Femur (tissue), 1 donor: ENCODE measurements around the gene RAET1E.
"Not testable (repeated sequence)": the region's sequence is repeated elsewhere in the genome, so short reads cannot be mapped to it uniquely, and the experiment has no call there.

Experiments
- DNase-seq: peaks from one replicate; pipeline ENCODE4 v3.0.0-alpha.2; 2017

The RAET1E gene

DNA sequence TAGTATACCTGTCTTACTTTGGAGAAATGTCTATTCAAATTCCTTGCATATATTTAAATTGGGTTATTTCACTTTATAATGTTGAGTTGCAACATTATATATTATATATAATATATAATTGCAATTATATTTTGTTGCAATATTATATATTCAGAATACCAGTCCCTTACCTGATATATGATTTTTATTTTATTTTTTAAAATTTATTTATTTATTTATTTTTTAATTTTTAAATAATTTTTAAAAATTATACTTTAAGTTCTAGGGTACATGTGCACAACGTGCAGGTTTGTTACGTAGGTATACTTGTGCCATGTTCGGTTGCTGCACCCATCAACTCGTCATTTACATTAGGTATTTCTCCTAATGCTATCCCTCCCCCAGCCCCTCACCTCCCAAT lies 29.1 kb upstream of the RAET1E start:
- not testable (repeated sequence) for DNase-seq

DNA sequence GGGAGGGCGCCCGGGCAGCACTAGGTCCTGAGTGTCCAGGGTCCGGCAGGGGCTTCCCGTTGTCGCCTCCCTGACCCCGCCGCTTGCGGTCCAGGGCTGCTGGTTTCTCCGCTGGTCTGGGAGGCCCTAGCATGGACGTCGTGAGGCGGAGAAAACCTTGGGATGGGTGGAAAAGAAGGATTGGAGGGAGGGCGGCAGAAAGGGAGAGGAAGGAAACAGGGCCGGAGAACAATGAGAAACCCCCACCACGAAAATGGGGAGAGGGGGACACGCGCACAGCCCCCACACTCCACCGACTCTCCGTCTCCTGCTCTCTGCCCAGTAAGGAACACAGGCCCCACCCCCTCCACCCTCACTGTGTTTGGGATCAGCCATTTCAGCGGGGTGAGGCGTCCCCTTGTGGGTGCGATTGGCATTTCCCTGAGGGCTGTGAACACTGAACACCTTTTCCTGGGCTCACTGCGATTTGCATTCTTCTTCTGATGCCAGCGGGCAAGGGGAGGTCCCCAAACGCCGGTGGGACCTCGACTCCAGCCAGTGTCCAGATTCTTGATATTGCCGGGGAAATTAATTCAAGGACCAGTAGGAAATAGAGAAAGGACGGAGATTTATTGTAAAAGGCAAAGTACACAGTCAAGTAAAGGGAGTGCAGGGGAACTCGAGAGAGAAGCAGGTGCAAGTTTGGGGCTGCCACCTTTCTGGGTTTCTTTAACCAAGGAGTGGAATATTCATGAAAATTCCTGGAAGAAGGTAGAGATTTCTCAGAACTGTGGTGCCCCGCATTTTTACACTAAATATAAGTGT lies 28.3 kb upstream of the RAET1E start:
- peak; percentile 89 for DNase-seq

DNA sequence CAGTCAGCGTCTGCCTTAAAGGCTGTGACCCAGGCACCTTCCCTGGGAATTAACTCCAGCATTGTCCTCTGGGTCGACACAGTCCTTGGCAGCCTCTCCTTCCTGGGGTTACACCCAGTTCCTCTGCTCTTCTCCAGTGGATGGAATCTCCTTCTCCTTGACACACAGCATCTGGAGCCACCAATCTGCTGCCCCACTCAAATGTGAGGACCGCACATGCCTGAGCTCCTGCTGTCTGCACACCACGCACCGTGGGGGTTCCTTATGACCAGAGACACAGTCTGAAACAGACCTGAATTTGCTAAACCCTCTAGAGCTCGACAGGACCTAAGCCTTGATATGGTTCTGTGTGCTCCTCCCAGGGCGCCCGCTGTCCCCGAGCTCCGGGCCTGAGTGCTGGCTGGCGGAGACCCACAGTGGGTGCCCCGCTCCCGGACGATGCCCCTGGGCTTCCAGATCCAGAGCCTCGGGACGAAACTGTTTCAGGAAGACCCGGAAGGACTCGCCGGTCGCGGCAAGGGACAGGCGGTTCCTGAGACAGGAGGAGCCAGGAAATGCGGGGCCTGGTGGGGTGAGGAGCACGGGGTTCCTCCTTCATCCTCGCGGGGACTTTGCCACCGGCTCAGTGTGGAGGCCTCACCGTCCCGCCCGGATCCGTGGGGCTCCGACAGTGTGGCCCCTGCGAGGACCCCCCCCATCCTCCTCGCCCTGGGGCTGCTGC lies 27.5 kb upstream of the RAET1E start:
- DNase-seq, result no peak

DNA sequence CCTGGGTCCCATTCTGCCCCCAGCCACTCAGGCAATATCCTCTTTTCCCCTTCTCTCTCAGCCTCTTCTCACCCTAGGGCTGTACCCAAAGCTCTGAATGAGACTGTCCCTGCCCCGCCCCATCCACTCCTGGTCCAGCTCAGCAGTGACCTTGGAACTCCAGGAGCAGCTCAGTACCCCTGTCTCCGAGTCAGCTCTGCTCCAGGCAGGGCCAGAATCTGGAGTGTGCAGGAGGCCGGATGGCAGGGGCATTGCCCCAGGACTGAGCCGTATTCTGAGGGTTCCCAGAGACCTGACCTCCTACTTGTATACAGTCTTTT lies 27.0 kb upstream of the RAET1E start:
- no peak for DNase-seq

DNA sequence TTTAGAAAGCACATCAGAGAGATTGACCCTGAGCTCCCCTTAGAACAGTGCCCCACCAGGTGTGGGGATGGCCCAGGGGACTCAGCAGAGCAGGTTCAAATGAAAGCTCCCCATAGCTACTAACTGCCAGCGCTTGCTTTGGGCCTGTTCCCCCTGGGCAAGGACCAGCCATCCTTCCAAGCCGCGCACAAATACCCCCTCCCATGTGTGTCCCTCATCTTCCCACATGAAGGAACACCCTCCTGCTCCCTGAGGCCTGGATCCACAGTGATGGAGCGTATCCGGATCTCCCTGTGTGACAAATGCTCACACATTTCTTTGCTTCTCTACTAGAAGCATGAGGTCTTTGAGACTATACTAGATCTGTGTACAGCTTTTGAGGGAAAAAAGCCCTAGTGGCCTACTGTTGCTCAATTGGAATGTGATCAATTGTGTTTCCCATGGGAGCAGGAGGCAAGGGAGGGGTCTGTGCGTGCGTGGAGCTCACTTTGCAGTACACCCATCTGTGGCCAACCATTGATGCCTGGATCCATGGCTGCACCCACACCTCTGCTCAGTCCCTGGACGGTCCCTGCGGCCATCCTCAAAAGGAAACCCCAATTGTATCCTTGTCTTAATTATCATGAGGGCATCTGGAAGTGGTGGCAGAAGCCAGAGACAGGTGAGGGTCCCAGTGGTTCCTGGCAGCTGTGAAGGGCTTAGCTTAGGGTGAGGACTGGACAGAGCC lies 26.5 kb upstream of the RAET1E start:
- DNase-seq, result peak; percentile 13

DNA sequence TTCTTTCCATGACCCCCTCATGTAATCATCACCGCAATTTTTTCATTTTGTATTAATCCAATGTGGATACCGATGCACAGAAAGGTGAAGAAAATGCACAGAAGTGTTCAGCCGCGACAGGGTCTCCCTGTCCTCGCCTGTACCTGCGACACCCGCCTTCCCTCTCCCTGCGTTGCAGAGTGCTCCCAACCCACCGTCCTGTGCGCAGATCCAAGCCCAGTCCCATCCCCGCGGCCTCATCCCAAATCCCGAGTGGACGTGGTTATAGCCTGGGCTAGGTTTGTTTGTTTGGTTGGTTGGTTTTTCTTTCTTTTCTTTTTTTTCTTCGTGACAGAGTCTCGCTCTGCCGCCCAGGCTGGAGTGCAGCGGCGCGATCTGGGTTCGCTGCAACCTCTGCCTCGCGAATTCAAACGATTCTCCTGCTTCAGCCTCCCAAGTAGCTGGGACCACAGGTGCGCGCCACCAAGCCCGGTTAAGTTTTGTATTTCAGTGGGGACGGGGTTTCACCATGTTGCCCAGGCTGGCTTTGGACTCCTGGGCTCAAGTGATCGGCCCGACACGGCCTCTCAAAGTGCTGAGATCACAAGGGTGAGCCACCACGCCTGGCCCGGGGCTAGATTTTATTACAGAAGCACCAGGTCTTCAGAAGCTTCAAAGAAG lies 25.5 kb upstream of the RAET1E start:
- no peak for DNase-seq

DNA sequence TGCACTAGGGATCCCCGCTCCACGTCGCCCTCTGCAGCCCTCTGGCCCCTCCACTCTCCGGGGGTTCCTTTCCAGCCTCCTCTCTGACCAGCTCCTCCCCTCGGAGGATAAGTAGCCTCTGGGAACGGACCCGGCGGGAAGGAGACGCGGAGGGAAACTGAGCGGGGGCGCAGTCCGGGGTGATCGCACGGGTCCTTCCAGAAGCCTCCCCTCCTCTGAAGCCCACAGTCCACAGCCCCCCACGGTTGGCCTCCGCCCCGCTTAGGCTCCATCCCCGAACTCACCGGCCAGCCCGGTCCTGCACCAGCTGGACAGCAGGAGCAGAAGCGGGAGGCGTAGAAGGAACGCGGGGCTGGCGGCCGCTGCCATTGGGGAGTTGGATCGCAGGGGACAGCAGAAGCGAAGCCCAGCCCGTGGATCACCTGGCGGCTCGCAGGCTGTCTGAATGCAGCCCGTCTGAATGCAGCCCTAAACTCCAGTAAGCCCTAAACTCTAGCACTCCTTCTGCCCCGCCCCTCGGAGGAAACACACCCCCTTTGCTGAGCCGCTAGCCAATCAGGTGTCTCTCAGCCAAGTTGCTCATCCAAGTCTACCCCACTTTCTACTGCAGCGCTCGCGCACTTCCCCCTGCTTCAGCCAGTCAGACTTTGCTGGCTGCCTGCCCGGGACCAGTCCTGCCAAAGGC lies 24.9 kb upstream of the RAET1E start, which contains the start of gene RAET1G:
RAET1G (minus strand) TSS at position 480 of the 685 bp plus-strand sequence; CDS start at position 369, 111 bp downstream.
- DNase-seq, result peak; percentile 96

DNA sequence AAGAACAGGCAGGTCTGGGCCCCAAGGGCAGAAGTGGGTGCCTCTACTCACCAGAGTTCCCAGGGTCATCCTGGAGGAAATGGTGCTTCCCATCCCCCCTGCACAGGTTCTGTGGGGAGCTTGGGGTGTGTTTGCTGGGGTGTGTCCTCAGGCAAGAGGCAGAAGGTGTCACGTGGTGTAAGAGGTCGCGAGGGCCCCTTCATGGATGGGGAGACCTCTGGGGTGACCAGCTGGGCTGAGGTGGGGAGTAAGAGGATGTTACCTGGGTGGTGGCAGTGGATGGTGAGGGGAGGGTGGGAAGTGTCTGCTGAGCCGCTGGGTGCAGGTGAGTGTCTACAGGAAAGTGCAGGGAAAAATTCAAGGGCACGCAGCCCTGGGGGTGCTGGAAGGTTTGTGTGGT lies 24.2 kb upstream of the RAET1E start:
- DNase-seq, result peak; percentile 17

DNA sequence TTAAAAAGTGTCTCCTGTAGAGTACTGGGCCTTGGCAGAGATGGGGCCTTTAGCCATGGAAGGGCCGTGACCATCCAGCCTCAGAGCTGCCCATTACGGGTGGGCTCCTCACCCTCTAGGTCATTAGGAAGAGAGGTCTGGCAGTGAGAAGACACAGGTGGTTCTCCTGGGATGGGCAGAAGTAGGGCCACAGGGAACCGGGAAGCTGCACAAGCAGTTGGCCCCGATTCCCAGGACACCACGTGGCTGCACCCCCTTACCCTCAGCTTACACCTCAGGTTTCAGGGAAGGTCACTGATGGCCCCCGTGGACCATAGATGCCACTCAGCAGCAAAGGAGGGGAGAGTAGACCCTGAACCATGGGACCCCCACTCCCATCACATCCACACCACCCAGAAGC lies 23.4 kb upstream of the RAET1E start:
- no peak for DNase-seq

DNA sequence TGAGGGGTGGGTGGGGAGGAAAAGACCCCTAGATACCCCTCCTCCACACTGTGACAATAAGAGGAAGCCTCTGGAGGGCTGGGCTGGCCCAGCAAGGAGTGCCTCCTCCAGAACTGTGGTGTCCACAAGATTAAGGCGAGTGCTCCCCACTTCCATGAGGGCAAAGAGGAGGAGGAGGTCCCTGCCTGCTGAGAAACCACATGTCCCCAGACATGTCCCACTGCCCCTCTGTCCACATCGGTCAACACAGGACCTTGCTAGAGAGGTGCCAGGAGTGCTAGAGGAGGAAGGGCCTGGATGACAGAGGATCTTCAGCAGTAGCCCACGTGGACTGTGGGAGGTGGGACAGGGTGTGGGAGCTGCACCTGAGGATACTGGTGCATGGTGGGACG lies 21.9 kb upstream of the RAET1E start:
- DNase-seq, result no peak

DNA sequence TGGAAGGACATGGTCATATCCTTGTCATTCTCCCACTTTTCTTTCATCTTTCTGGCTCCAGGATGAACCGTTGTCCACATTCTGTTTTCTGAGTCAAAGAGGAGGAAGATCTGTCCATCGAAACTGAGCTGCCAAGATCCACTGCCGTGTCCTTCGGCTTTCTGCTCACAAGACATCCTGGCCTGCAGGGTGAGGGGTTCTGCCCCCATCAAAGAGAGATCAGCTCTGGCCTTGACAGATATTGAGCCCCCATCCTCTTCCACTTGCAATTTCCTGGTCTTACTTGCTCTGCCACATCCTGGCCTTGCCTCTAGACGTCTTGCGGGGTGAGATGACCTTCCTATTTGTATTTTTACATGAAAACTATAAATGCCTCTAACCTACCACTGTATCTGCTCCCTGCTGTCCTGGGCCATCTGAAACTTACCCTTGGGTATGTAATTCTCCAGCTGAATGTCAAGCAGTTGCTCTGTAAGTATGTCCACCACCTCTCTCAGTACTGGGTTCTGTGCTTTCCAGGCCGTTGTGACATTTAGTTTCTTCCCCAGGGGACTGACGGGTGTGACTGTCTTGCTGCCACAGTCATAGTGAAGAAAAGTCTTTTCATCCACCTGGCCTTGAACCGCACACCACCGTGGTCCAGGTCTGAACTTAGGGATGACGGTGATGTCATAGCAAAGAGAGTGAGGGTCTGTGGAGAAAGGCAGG lies 21.4 kb upstream of the RAET1E start:
- not testable (repeated sequence) for DNase-seq

DNA sequence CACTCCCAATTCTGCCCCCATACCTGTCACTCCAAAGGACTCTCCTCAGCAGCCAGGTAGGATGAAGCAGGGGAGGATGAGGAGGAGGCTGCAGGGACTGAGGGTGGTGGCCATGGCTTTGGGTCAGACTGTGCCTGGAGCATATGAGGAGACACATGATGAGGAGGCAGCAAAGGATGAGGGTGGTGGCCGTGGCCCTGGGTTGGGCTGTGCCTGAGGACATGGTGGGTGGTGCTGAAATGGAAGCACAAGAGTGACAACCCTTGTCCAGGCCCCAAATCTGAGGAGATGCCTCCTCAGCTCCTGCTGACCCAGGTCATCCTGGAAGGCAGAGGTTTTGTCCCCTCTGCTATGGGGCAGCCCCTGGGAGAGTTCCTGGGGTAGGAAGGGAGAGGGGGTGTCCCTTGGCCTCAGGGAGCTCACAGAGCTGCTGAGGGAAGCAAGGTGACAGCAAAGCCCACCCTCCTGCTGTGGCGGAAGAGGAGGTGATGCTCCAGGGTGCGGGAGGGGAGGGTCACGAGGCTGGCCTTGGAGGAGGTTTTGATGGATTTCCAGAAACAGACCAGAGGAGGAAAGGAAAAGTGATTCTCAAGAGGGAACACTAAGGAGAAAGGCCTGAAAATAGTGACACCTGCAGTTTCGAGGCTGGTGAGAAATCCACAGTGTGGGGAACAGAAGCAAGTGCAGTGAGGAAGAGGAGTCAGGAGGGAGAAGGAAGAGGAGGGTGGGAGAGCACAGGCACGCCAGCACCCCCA lies 20.4 kb upstream of the RAET1E start:
- DNase-seq, result no peak

DNA sequence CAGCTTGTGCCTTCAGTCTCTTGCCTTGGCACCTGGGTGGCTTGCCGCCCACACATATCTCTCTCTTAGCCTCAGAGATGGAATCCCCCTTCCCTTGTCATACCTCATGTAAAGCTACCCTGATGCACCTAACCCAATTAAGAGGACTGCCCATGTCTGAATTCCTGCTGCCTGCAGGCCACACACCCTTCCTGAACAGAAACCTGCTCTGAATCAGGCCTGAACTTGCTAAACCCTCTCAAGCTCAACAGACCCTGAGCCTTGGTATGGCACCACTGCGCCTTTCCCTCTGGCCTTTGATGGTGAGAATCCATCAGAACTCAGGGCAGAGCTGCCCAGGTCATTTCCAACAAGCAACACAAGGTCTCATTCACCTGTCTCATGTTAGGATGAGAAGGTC lies 19.8 kb upstream of the RAET1E start:
- DNase-seq, result no peak

DNA sequence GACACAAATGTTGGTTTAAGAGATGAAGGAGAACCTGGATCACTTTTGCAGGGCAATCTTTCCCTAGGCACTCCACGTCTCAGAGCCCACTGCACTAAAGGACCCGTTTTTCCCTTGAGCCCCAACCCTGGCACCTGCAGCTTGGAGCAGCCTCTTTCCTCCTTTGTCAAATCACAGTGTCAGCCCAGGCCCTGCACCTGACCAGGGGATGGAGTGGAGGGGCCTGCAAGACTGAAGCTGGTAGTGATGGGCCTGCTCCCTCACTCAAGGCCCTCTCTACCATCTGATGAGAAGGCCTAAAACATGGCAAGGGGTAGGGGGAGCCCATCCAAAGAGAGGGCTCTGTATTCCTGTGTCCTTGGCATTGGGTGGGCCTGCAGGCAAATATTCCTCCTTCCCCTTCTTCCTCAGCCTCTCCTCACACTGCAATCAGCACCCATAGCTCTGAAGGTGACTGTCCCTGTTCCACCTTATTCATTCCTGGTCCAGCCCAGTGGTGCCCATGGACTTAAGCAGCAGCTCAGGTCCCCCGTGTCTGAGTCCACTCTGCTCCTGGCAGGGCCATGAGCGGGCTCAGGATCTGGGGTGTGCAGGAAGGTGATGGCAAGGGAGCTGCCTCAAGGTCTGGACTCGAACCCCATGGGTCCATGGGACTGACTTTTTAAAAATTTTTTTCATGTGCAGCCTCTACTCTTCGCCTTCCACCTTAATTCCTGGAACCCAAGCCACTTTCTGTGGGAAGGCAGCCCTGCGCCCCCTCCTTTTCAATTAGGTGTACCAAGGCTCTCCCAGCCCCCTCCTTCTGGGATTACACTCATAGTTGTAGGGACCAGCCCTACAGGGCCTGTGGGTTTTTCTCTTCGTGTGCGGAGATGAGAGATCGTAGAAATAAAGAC lies 18.3 kb upstream of the RAET1E start:
- DNase-seq, result no peak

DNA sequence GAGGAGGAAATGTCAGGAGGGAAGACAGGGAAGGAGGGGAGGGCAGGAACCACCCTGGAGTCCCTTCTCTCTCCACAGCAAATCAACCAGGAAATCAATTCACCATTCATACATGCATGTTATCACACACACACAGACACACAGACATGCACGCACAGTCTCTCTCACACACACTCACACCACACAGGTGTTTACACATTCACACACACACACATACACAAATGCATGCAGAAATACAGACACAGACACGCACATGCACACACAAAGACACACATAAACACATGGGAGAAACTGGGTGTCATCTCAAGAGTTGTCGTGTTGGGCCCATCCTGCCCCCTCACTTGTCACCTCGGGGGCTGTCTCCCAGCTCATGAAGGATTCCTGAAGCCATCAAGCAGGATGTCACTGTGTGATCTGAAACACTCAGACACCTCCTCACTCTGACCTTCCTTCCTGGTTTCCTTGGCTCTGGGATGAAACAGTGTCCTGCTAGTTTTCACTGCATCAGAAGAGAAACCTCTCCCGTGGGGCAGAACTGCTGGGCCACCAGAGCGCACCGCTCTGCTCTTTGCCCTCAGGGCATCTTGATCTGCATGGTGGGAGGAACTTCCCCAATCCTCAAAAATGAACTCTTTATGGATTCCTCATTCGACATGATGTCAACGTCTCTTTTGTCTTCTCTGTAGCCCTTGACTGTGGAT lies 15.8 kb upstream of the RAET1E start:
- no peak for DNase-seq

DNA sequence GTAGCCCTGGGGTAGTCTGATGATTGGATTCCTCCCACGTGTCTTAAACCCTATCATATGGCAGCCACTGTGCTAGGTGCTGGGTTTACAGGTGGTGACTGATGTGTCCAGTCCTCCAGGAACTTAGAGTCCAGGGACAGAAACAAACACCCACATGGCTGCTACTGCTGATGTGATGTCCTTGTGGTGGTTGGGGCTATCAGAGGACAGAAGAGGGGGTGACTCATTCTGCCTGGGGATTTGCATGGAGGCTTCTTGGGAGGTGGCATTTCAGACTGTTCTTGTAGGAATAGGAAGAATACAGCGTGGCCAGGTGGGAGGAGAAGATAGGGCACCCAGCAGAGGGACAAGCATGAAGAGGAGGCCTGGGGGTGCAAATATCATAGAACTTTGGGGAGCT lies 15.2 kb upstream of the RAET1E start:
- no peak for DNase-seq

DNA sequence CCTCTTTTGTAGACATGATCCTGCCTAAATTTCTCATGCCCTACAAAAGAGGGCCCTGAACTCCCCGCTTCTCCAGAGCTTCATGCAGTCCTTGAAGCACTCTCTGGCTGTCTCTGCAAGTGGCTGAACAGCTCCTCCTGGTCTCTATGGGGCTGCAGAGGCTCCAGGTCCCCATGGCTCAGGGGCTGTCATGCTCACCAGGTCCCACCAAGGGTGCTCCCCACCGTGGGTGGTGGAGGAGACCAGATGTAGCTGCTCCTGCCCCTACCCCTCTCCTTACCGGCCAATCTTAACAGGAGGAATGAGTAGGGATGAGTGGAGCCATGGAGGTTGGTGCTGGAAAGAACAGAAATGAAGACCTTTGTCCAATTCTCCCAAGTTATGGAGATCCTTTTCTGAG lies 14.8 kb upstream of the RAET1E start:
- not testable (repeated sequence) for DNase-seq

DNA sequence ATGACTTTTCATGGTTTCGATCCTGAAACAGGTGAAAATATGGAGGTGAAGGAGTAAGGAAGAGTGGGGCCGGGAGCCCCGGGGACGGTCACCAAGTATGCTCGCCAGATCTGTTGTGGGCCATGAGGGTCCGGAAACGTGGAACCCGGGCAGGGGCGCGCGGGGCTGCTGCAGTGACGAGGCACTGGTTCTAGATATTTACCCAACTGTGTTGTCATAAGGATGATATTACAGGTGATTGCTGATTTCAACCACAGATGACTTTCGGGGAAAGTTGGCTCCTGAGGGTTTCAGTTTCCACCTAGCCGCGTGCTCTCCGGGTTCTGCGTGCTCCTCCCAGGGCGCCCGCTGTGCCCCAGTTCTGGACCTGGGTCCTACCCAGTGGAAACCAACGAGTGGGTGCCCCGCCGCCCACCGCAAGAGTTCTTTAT lies 12.8 kb upstream of the RAET1E start:
- DNase-seq, result no peak

DNA sequence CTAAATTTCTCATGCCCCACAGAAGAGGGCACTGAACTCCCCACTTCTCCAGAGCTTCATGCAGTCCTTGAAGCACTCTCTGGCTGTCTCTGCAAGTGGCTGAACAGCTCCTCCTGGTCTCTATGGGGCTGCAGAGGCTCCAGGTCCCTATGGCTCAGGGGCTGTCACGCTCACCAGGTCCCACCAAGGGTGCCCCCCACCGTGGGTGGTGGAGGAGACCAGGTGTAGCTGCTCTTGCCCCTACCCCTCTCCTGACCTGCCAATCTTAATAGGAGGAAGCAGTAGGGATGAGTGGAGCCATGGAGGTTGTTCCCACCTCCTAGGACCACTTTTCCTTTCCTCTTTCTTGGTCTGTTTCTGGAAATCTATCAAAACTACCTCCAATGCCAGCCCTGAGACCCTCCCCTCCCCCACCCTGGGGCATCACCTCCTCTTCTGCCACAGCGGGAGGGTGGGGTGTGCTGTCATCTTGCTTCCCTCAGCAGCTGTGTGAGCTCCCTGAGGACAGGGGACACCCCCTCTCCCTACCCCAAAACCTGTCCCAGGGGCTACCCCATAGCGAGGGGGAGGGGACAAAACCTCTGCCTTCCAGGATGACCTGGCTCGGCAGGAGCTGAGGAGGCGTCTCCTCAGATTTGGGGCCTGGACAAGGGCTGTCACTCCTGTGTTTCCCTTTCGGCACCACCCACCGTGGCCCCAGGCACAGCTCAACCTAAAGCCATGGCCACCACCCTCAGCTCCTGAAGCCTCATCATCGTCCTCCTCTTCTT lies 12.0 kb upstream of the RAET1E start:
- DNase-seq, result no peak
